ENCODE results near the gene AOC1. TPM values are rescaled to one million over a fixed set of nuclear protein-coding genes. Genes with fewer than 3 reads are reported as not detected.
A peak's percentile ranks its signal among the peaks of the same experiment; 100 is the strongest.
"Not testable (repeated sequence)": the region's sequence is repeated elsewhere in the genome, so short reads cannot be mapped to it uniquely, and the experiment has no call there.

Gene AOC1
- total RNA-seq, 1 donor from 2014 or later = not detected

DNA sequence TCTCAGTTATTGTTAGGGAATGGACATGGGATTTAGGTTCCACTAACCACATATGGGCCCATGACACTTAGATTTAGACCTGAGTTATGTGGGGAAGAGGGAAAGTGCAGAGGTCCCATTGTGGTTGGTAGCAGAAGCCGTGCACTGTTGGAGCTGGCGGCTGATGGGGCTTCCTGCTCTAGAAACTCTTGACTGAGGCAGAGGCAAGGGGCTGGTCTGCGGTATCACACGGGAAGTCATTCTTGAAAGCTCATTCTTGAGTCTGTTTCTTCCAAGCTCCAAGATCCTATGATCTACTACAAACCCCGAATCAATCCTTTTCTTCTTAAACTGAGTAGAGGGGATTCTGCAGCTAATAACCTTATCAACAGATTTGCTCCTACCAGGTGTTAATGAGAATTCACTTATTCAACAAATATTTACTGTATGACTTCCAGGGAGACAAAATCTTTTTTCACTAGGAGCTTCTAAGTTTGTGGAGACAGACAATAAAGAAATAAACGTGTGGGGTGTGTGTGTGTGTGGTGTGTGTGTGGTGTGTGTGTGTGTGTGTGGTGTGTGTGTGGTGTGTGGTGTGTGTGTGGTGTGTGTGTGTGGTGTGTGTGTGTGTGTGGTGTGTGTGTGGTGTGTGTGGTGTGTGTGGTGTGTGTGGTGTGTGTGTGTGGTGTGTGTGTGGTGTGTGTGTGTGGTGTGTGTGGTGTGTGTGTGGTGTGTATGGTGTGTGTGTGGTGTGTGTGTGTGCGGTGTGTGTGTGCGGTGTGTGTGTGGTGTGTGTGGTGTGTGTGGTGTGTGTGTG, 57.1 kb downstream of the AOC1 start:
- no peak overlapping the region for H3K27ac Mint-ChIP-seq (ENCODE audit: unreplicated experiment)
- peak; percentile 27 for DNase-seq (ENCODE audit: extremely low spot score, unreplicated experiment)
- no peaks in the 10 kb centered on the region for H3K9me3 Mint-ChIP-seq (ENCODE audit: unreplicated experiment)
- H3K27me3 Mint-ChIP-seq (ENCODE audit: unreplicated experiment) = peaks cover 36% of the 10 kb centered on the region
- TF ChIP-seq, protein P1, sequence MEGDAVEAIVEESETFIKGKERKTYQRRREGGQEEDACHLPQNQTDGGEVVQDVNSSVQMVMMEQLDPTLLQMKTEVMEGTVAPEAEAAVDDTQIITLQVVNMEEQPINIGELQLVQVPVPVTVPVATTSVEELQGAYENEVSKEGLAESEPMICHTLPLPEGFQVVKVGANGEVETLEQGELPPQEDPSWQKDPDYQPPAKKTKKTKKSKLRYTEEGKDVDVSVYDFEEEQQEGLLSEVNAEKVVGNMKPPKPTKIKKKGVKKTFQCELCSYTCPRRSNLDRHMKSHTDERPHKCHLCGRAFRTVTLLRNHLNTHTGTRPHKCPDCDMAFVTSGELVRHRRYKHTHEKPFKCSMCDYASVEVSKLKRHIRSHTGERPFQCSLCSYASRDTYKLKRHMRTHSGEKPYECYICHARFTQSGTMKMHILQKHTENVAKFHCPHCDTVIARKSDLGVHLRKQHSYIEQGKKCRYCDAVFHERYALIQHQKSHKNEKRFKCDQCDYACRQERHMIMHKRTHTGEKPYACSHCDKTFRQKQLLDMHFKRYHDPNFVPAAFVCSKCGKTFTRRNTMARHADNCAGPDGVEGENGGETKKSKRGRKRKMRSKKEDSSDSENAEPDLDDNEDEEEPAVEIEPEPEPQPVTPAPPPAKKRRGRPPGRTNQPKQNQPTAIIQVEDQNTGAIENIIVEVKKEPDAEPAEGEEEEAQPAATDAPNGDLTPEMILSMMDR (IDR thresholded peaks at IDR 0.05) = no peak
- no peak overlapping the region for H3K4me3 Mint-ChIP-seq (ENCODE audit: unreplicated experiment)
- no peaks in the 10 kb centered on the region for H3K36me3 Mint-ChIP-seq (ENCODE audit: unreplicated experiment)
- no peaks in the 10 kb centered on the region for H3K4me1 Mint-ChIP-seq (ENCODE audit: unreplicated experiment)

DNA sequence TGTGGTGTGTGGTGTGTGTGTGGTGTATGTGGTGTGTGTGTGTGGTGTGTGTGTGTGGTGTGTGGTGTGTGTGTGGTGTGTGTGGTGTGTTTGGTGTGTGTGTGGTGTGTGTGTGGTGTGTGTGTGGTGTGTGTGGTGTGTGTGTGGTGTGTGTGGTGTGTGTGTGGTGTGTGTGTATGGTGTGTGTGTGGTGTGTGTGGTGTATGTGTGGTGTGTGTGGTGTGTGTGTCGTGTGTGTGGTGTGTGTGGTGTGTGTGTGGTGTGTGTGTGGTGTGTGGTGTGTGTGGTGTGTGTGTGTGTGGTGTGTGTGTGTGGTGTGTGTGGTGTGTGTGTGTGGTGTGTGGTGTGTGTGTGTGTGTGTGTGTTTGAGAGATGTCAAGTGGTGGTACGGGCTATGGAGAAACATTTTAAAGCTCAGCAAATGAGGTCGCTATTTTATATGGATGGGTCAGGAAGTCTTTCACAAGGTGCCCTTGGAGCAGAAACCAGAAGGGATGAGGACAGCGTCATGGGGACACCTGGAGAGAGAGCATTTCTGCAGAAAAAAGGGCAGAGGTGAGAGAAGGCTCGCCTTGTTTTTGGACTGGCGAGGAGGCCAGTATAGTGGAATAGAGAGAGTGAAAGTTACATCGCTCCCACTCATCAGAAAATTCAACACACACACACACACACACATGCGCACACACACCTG, 58.1 kb downstream of the AOC1 start:
- H3K9me3 Mint-ChIP-seq (ENCODE audit: unreplicated experiment); H3K4me1 Mint-ChIP-seq (ENCODE audit: unreplicated experiment); H3K4me3 Mint-ChIP-seq (ENCODE audit: unreplicated experiment); H3K27ac Mint-ChIP-seq (ENCODE audit: unreplicated experiment); H3K36me3 Mint-ChIP-seq (ENCODE audit: unreplicated experiment): not testable (repeated sequence)
- peaks cover 34% of the 10 kb centered on the region for H3K27me3 Mint-ChIP-seq (ENCODE audit: unreplicated experiment)
- DNase-seq (ENCODE audit: extremely low spot score, unreplicated experiment) = peak; percentile 1

DNA sequence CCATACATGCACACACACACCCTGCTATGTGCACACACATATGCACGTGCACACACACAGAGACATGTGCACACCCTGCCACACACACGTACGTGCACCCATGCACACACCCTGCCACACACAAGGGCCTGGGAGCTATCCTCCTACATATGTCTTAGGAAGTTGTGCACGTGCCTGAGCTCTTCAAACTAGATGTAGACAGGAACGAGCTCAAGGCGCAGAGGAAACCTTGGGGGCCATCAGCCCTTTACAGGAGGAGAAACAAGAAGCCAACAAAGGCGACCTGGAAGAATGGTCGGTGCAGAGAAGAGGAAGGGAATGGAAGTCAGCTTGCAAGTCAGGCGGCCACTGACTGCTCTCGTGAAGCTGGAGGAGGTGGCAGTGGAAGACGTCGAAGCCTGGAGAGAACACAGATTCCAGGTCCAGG, 58.7 kb downstream of the AOC1 start:
- TF ChIP-seq, protein P1 (IDR thresholded peaks at IDR 0.05) = no peak
- Mint-ChIP-seq H3K27ac (ENCODE audit: unreplicated experiment) (no peak overlapping the region), H3K4me1 (ENCODE audit: unreplicated experiment) (no peaks in the 10 kb centered on the region), H3K36me3 (ENCODE audit: unreplicated experiment) (no peaks in the 10 kb centered on the region), H3K4me3 (ENCODE audit: unreplicated experiment) (no peak overlapping the region), H3K27me3 (ENCODE audit: unreplicated experiment) (peaks cover 32% of the 10 kb centered on the region), H3K9me3 (ENCODE audit: unreplicated experiment) (no peaks in the 10 kb centered on the region)
- peak; percentile 76 for DNase-seq (ENCODE audit: extremely low spot score, unreplicated experiment)

Other genes with a start within 250 kb of the AOC1 start
- gene GIMAP6, start 220.1 kb upstream of the AOC1 start, total RNA-seq = not detected in 2 replicates
- not detected in 2 replicates for gene GIMAP2, start 166.8 kb upstream of the AOC1 start, total RNA-seq
- gene GIMAP1, start 135.9 kb upstream of the AOC1 start, total RNA-seq = not detected in 2 replicates
- not detected in 2 replicates for gene GIMAP5, start 115.1 kb upstream of the AOC1 start, total RNA-seq
- gene TMEM176B, start 52.2 kb upstream of the AOC1 start, total RNA-seq = not detected in 2 replicates
- not detected in 2 replicates for gene TMEM176A, start 51.7 kb upstream of the AOC1 start, total RNA-seq
- gene KCNH2, start 125.8 kb downstream of the AOC1 start, total RNA-seq = not detected in 2 replicates
- gene NOS3, start 138.5 kb downstream of the AOC1 start, total RNA-seq = 0.73 TPM in 1 of 2 replicates, not detected in the other
- 0.11 and 0.39 TPM in 2 replicates for gene ATG9B, start 172.0 kb downstream of the AOC1 start, total RNA-seq
- 38.1 and 39.7 TPM in 2 replicates for gene ABCB8, start 175.9 kb downstream of the AOC1 start, total RNA-seq
- gene ASIC3, start 196.0 kb downstream of the AOC1 start, total RNA-seq = 3.6 and 5.8 TPM in 2 replicates
- 18.8 and 23.7 TPM in 2 replicates for gene CDK5, start 205.4 kb downstream of the AOC1 start, total RNA-seq
- 289 and 297 TPM in 2 replicates for gene SLC4A2, start 207.1 kb downstream of the AOC1 start, total RNA-seq
- 101 and 104 TPM in 2 replicates for gene FASTK, start 228.3 kb downstream of the AOC1 start, total RNA-seq
- gene TMUB1, start 231.0 kb downstream of the AOC1 start, total RNA-seq = 26.1 and 30.0 TPM in 2 replicates
- gene AGAP3, start 234.0 kb downstream of the AOC1 start, total RNA-seq = 131 and 135 TPM in 2 replicates

Data from osteocyte (in vitro differentiated cells).